HepG2 (cell line): ENCODE data around the gene MMP24OS. TPM values are rescaled to one million over a fixed set of nuclear protein-coding genes. Genes with fewer than 3 reads are reported as not detected.

Source experiments
- CAMTA2 ChIP-seq: sonication (generic); formaldehyde crosslinking; IDR thresholded peaks from 2 replicates; pipeline ENCODE4 v1.4.0; 2020; ENCODE audit warnings: mild to moderate bottlenecking, missing genetic modification reagents, borderline replicate concordance
- CC2D1A ChIP-seq: sonication (generic); formaldehyde crosslinking; IDR thresholded peaks from 2 replicates; pipeline ENCODE4 v1.8.1; 2023; ENCODE audit warnings: mild to moderate bottlenecking, missing genetic modification reagents
- CCAR2 ChIP-seq: fragments of 200-400 bp; formaldehyde crosslinking; optimal IDR thresholded peaks from 2 replicates; pipeline ENCODE3; 2018; ENCODE audit warnings: low read depth, mild to moderate bottlenecking, low read length, moderate library complexity
- GATAD1 ChIP-seq: IDR thresholded peaks from 2 replicates; pipeline ENCODE4 v1.6.1; 2016; ENCODE audit warnings: missing genetic modification reagents, missing compliant biosample characterization
- GMEB1 ChIP-seq: sonication (generic); formaldehyde crosslinking; IDR thresholded peaks from 2 replicates; pipeline ENCODE4 v1.5.1; 2020; ENCODE audit warnings: missing genetic modification reagents, mild to moderate bottlenecking, borderline replicate concordance
- MED13 ChIP-seq: sonication (generic); formaldehyde crosslinking; IDR thresholded peaks from 2 replicates; pipeline ENCODE4 v1.5.0; 2020; ENCODE audit warnings: missing genetic modification reagents
- MEIS2 ChIP-seq: sonication (generic); formaldehyde crosslinking; IDR thresholded peaks from 2 replicates; pipeline ENCODE4 v1.9.0; 2021; ENCODE audit warnings: mild to moderate bottlenecking, missing genetic modification reagents
- NRL ChIP-seq: sonication (generic); formaldehyde crosslinking; IDR thresholded peaks from 2 replicates; pipeline ENCODE4 v1.5.0; 2020; ENCODE audit warnings: missing genetic modification reagents, mild to moderate bottlenecking, moderate library complexity, borderline replicate concordance
- SAP130 ChIP-seq: IDR thresholded peaks from 2 replicates; pipeline ENCODE4 v1.6.1; 2016; ENCODE audit warnings: low read depth
- SIN3A ChIP-seq: IDR thresholded peaks from 2 replicates; pipeline ENCODE4 v1.6.1; 2011; ENCODE audit warnings: low read depth, mild to moderate bottlenecking, control low read depth, low read length, borderline replicate concordance
- THAP11 ChIP-seq: IDR thresholded peaks from 2 replicates; pipeline ENCODE4 v1.6.1; 2016; ENCODE audit warnings: missing biosample characterization, missing genetic modification reagents
- XBP1 ChIP-seq: sonication (generic); formaldehyde crosslinking; IDR thresholded peaks from 2 replicates; pipeline ENCODE4 v1.5.0; 2020; ENCODE audit warnings: missing genetic modification reagents
- ZIK1 ChIP-seq: sonication (generic); formaldehyde crosslinking; IDR thresholded peaks from 2 replicates; pipeline ENCODE4 v1.5.0; 2020; ENCODE audit warnings: mild to moderate bottlenecking, low read depth, missing genetic modification reagents, borderline replicate concordance
- ZNF12 ChIP-seq: sonication (generic); formaldehyde crosslinking; IDR thresholded peaks from 2 replicates; pipeline ENCODE4 v1.5.0; 2020; ENCODE audit warnings: missing genetic modification reagents
- ZNF136 ChIP-seq: sonication (generic); formaldehyde crosslinking; IDR thresholded peaks from 2 replicates; pipeline ENCODE4 v1.8.1; 2022; ENCODE audit warnings: low read depth, mild to moderate bottlenecking, moderate library complexity, missing genetic modification reagents
- ZNF20 ChIP-seq: sonication (generic); formaldehyde crosslinking; IDR thresholded peaks from 2 replicates; pipeline ENCODE4 v1.4.0; 2020; ENCODE audit warnings: mild to moderate bottlenecking, moderate library complexity, missing genetic modification reagents
- ZNF251 ChIP-seq: sonication (generic); formaldehyde crosslinking; IDR thresholded peaks from 2 replicates; pipeline ENCODE4 v1.9.0; 2021; ENCODE audit warnings: mild to moderate bottlenecking, missing genetic modification reagents
- ZNF275 ChIP-seq: sonication (generic); formaldehyde crosslinking; IDR thresholded peaks from 2 replicates; pipeline ENCODE4 v1.8.0; 2022; ENCODE audit warnings: missing genetic modification reagents, mild to moderate bottlenecking, inconsistent platforms, borderline replicate concordance
- ZNF569 ChIP-seq: sonication (generic); formaldehyde crosslinking; IDR thresholded peaks from 2 replicates; pipeline ENCODE4 v1.5.0; 2020; ENCODE audit warnings: mild to moderate bottlenecking, missing genetic modification reagents, moderate library complexity, borderline replicate concordance
- ZNF589 ChIP-seq: sonication (generic); formaldehyde crosslinking; conservative IDR thresholded peaks from 2 replicates; pipeline ENCODE4 v1.8.0; 2022; ENCODE audit warnings: mild to moderate bottlenecking, moderate library complexity, missing genetic modification reagents
- ZNF639 ChIP-seq: conservative IDR thresholded peaks from 2 replicates; pipeline ENCODE4 v1.6.1; 2018; ENCODE audit warnings: missing genetic modification reagents
- ZNF768 ChIP-seq: sonication (generic); formaldehyde crosslinking; IDR thresholded peaks from 2 replicates; pipeline ENCODE4 v1.4.0; 2020; ENCODE audit warnings: missing genetic modification reagents
- ZSCAN9 ChIP-seq: IDR thresholded peaks from 2 replicates; pipeline ENCODE4 v1.6.1; 2016; ENCODE audit warnings: borderline replicate concordance
- polyA plus RNA-seq, 8 experiments: library from polyadenylated mRNA; depleted of rRNA in 3 of 8; stranded (reverse) in 7 of 8; unstranded in 1 of 8; fragments of >200 nt; fragmentation: Illumina TruSeq in 4 of 8; extraction: Trizol in 4 of 8; gene quantifications; 2 replicates each; pipeline versions ENCODE4 v1.2.1 to v1.2.3, GENCODE V29; 2011 to 2016; ENCODE audit warnings: low read depth in 4 of 8, missing spikeins in 1 of 8, mixed read lengths in 1 of 8; ENCODE audit not compliant: insufficient read depth in 1 of 8
- total RNA-seq, 5 experiments: library from RNA; depleted of rRNA; stranded (reverse); fragments of >200 nt; fragmentation: Illumina TruSeq; extraction: Trizol; gene quantifications; 2 replicates each; pipeline ENCODE4 v1.2.3, GENCODE V29; 2016; ENCODE audit warnings: low read depth in 1 of 5

The MMP24OS gene
- total and polyA plus RNA-seq, 2 of the 13 experiments (the other 11 are each of a cell fraction or from before 2014, with no cell fraction given): 6.0 to 8.5 TPM

GRCh38 chr20:35284992-35285805 is 7.3 kb upstream of the MMP24OS start (continued):
- TF ChIP-seq ZNF639 (no peak; the same call in 1 of the 2 replicates), ZNF20 (0 out of 2 replicates have a peak, but pooled peaks have one; percentile 72), ZNF275 (CRISPR knock-in tag) (peak; percentile 61; the same call in 1 of the 2 replicates), ZIK1 (CRISPR knock-in tag) (peak; percentile 8), ZNF768 (CRISPR knock-in tag) (no peak), ZNF569 (CRISPR knock-in tag) (no peak), ZSCAN9 (CRISPR knock-in tag) (peak; percentile 8), GATAD1 (CRISPR knock-in tag) (no peak), MEIS2 (CRISPR knock-in tag) (no peak), CAMTA2 (peak; percentile 94; the same call in 1 of the 2 replicates), CCAR2 (no peak), CC2D1A (CRISPR knock-in tag) (no peak), THAP11 (CRISPR knock-in tag) (no peak), GMEB1 (CRISPR knock-in tag) (no peak), NRL (peak; percentile 7; the same call in 1 of the 2 replicates), ZNF589 (0 out of 2 replicates have a peak, but pooled peaks have one; percentile 2), ZNF251 (no peak), SAP130 (CRISPR knock-in tag) (peak; percentile 4; the same call in 1 of the 2 replicates), ZNF136 (CRISPR knock-in tag) (0 out of 2 replicates have a peak, but pooled peaks have one; percentile 22), SIN3A (peak; percentile 6; the same call in 1 of the 2 replicates), ZNF12 (CRISPR knock-in tag) (0 out of 2 replicates have a peak, but pooled peaks have one; percentile 6), XBP1 (CRISPR knock-in tag) (no peak), MED13 (CRISPR knock-in tag) (no peak)
